GM12878 (cell line): Measurements from ENCODE around the gene CTSW.

Experiments
- ATF3 ChIP-seq: IDR thresholded peaks from 2 replicates; pipeline ENCODE4 v1.6.1; 2011; ENCODE audit warnings: low read depth, mild to moderate bottlenecking, low read length, moderate library complexity, borderline replicate concordance; ENCODE audit errors: extremely low read depth
- CTCF ChIP-seq, 3 experiments: IDR thresholded peaks in 2 of 3; conservative IDR thresholded peaks in 1 of 3; 2 replicates each; pipeline ENCODE4 v1.5.1; 2011; ENCODE audit warnings: low read depth in 3 of 3, low read length in 3 of 3, mild to moderate bottlenecking in 3 of 3, control low read depth in 2 of 3, moderate library complexity in 2 of 3, inconsistent platforms in 1 of 3, mixed read lengths in 1 of 3; ENCODE audit not compliant: control insufficient read depth in 2 of 3, insufficient read depth in 1 of 3; ENCODE audit errors: extremely low read depth in 1 of 3
- E2F4 ChIP-seq: IDR thresholded peaks from 2 replicates; pipeline ENCODE4 v1.6.1; 2012; ENCODE audit warnings: low read depth, low read length, improper control_type of control experiment
- MEF2A ChIP-seq: IDR thresholded peaks from 2 replicates; pipeline ENCODE4 v1.6.1; 2011; ENCODE audit warnings: low read depth, mild to moderate bottlenecking, low read length, moderate library complexity; ENCODE audit not compliant: insufficient read depth
- RAD21 ChIP-seq: IDR thresholded peaks from 2 replicates; pipeline ENCODE4 v1.6.1; 2011; ENCODE audit warnings: mild to moderate bottlenecking, low read depth, low read length, moderate library complexity; ENCODE audit not compliant: insufficient read depth

GRCh38 chr11:65885808-65886536 lies 6.3 kb downstream of the CTSW start:
- TF ChIP-seq E2F4, result no peak
- no peak for TF ChIP-seq MEF2A
- TF ChIP-seq ATF3, result no peak
- TF ChIP-seq RAD21, result no peak
- no peak for TF ChIP-seq CTCF (IDR thresholded peaks at IDR 0.05 in 2 of 3, conservative IDR thresholded peaks at IDR 0.05 in 1 of 3; ENCODE audit: control insufficient read depth in 2 of 3, extremely low read depth in 1 of 3, insufficient read depth in 1 of 3, low read depth in 3 of 3, low read length in 3 of 3)
